MCF 10A (cell line): ENCODE measurements around the gene ABHD2. TPM values are rescaled to one million over a fixed set of nuclear protein-coding genes. Genes with fewer than 3 reads are reported as not detected.

Experiments
- BruUV-seq: library from RNA; stranded (reverse); fragments of 400-500 nt; replicated peaks from 2 replicates; lab custom pipeline; 2021; lab: Mats Ljungman, UMichigan
- CTCF ChIA-PET: fragments of 300-600 bp; sonication (Branson Sonifier 250); formaldehyde crosslinking; extraction: SDS; loops from one replicate; lab custom pipeline; 2021; ENCODE audit warnings: antibody characterized with exemption, inconsistent platforms; lab: Yijun Ruan, JAX
- POLR2A ChIA-PET: fragments of 300-600, 350-650 bp; sonication (Branson Sonifier 250); formaldehyde crosslinking; extraction: SDS; loops from one replicate; lab custom pipeline; 2020; ENCODE audit warnings: antibody characterized with exemption, inconsistent platforms; lab: Yijun Ruan, JAX
- DNase-seq: peaks from one replicate; pipeline ENCODE4 v3.0.0-alpha.2; 2018; ENCODE audit not compliant: unreplicated experiment
- H3K27ac Mint-ChIP-seq: one replicate; pipeline ENCODE4 v1.8.0; 2022; ENCODE audit warnings: mild to moderate bottlenecking, low read depth, mixed read lengths; ENCODE audit not compliant: unreplicated experiment
- H3K27me3 Mint-ChIP-seq: one replicate; pipeline ENCODE4 v1.8.0; 2022; ENCODE audit warnings: mixed read lengths; ENCODE audit not compliant: insufficient read depth, unreplicated experiment
- H3K36me3 Mint-ChIP-seq: one replicate; pipeline ENCODE4 v1.8.0; 2022; ENCODE audit warnings: mild to moderate bottlenecking, moderate library complexity, mixed read lengths; ENCODE audit not compliant: insufficient read depth, unreplicated experiment
- H3K4me1 Mint-ChIP-seq: one replicate; pipeline ENCODE4 v1.8.0; 2022; ENCODE audit warnings: mixed read lengths; ENCODE audit not compliant: insufficient read depth, unreplicated experiment
- H3K4me3 Mint-ChIP-seq: one replicate; pipeline ENCODE4 v1.8.0; 2022; ENCODE audit warnings: mild to moderate bottlenecking, moderate library complexity, mixed read lengths; ENCODE audit not compliant: unreplicated experiment
- H3K9me3 Mint-ChIP-seq: one replicate; pipeline ENCODE4 v1.8.0; 2022; ENCODE audit warnings: mixed read lengths; ENCODE audit not compliant: unreplicated experiment
- intact Hi-C: fragments of 100-400 bp; cut with micrococcal nuclease; formaldehyde crosslinking; loops from 2 replicates; pipeline ENCODE4 v1.14.1; 2022
- total RNA-seq: library from RNA; stranded (reverse); gene quantifications from 2 replicates; pipeline ENCODE4 v1.2.3, GENCODE V29; 2022
- TF ChIP-seq, protein P1 (sequence below): fragments of 200-600 bp; IDR thresholded peaks from one replicate; pipeline ENCODE4 v1.8.0; 2022; ENCODE audit warnings: antibody characterized with exemption, mild to moderate bottlenecking; ENCODE audit not compliant: unreplicated experiment

The ABHD2 gene
- total RNA-seq, 1 experiment from 2014 or later, result 47.7 TPM

DNA sequence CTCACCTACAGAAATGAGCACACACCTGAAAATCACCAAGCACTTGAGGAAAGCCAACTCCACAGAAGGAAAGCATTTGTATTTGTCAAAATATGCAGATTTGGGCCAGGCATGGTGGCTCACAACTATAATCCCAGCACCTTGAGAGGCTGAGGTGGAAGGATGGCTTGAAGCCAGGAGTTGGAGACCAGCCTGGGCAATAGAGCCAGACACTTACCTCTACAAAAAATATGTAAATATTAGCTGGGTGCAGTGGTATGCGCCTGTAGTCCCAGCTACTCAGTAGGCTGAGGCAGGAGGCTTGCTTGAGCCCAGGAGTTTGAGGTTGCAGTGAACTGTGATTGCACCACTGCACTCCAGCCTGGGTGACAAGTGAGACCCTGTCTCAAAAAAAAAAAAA, 120.8 kb downstream of the ABHD2 start:
- DNase-seq, result no peak
- intact Hi-C loops, result no loop called here
- Mint-ChIP-seq H3K27ac (no peak overlapping the region), H3K4me1 (no peaks in the 10 kb centered on the region), H3K4me3 (no peak overlapping the region), H3K27me3 (no peaks in the 10 kb centered on the region), H3K9me3 (no peaks in the 10 kb centered on the region), H3K36me3 (no peaks in the 10 kb centered on the region)
- BruUV-seq, result no TSS peak
- ChIA-PET POLR2A (no interaction called here), CTCF (interaction anchor here (0.7 to 2.3 kb wide), 5 partner anchors 25 to 263 kb away, joined by 4 to 11 read pairs (median 4); no protein-coding TSS in a partner anchor)
- TF ChIP-seq, protein P1, sequence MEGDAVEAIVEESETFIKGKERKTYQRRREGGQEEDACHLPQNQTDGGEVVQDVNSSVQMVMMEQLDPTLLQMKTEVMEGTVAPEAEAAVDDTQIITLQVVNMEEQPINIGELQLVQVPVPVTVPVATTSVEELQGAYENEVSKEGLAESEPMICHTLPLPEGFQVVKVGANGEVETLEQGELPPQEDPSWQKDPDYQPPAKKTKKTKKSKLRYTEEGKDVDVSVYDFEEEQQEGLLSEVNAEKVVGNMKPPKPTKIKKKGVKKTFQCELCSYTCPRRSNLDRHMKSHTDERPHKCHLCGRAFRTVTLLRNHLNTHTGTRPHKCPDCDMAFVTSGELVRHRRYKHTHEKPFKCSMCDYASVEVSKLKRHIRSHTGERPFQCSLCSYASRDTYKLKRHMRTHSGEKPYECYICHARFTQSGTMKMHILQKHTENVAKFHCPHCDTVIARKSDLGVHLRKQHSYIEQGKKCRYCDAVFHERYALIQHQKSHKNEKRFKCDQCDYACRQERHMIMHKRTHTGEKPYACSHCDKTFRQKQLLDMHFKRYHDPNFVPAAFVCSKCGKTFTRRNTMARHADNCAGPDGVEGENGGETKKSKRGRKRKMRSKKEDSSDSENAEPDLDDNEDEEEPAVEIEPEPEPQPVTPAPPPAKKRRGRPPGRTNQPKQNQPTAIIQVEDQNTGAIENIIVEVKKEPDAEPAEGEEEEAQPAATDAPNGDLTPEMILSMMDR, result no peak

DNA sequence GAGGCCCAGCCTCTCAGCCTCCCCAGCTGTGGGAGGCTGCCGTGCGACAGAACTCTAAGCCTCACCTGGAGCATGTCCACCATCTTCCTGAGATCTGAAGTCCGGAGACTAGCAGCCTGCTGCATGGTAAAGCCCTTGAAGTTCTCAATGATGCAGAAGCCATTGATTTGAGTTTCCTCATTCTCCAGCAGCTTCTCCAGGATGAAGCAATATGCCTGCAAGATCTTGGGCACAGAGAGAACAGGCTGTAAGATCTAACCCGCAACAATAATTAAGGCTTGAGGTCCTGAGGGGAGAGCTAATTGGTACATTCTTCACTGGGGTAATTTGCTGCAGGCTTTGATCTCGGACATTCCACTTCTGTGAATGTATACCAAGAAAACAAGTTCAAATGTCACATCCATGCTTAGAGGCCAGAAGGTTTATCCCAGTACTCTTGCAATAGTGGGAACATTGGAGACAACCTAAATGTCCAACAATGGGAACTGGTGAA, 123.5 kb downstream of the ABHD2 start:
- no peaks in the 10 kb centered on the region for H3K4me1 Mint-ChIP-seq
- no peaks in the 10 kb centered on the region for H3K27me3 Mint-ChIP-seq
- BruUV-seq, result no TSS peak
- CTCF ChIA-PET, result interaction anchor here (0.6 to 0.9 kb wide), 2 partner anchors 137 to 147 kb away, joined by 3 to 7 read pairs; no protein-coding TSS in a partner anchor
- POLR2A ChIA-PET, result no interaction called here
- H3K27ac Mint-ChIP-seq, result no peak overlapping the region
- intact Hi-C loops, result no loop called here
- TF ChIP-seq, protein P1, result no peak
- H3K9me3 Mint-ChIP-seq, result no peaks in the 10 kb centered on the region
- H3K4me3 Mint-ChIP-seq, result no peak overlapping the region
- no peaks in the 10 kb centered on the region for H3K36me3 Mint-ChIP-seq
- DNase-seq, result no peak

DNA sequence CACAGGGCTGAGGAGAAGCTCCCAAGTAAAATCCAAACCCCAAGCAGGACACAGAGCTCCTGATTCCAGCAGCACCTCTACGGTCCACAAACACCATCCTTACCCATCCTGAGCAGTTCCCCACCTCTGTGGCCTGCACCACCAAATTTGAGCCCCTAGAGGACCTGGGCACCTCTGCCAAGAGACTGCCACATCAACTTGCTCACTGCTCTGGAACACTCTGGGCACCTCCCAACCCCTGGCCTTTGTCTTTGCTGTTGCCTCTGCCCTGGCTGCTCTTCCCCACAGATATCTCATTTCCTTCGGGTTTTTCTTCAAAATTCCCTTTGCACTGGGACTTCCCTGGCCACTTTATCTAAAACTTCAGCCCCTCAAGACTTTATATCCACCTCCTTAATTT, 127.4 kb downstream of the ABHD2 start:
- intact Hi-C loops, result no loop called here
- CTCF ChIA-PET, result interaction anchor here (0.5 to 7.3 kb wide), 4 partner anchors 10 to 328 kb away, joined by 3 to 63 read pairs (median 4); no protein-coding TSS in a partner anchor
- Mint-ChIP-seq H3K27me3 (no peaks in the 10 kb centered on the region), H3K9me3 (no peaks in the 10 kb centered on the region), H3K36me3 (no peaks in the 10 kb centered on the region), H3K4me1 (no peaks in the 10 kb centered on the region), H3K27ac (no peak overlapping the region), H3K4me3 (no peak overlapping the region)
- POLR2A ChIA-PET, result no interaction called here
- TF ChIP-seq, protein P1, result no peak
- no peak for DNase-seq
- no TSS peak for BruUV-seq

DNA sequence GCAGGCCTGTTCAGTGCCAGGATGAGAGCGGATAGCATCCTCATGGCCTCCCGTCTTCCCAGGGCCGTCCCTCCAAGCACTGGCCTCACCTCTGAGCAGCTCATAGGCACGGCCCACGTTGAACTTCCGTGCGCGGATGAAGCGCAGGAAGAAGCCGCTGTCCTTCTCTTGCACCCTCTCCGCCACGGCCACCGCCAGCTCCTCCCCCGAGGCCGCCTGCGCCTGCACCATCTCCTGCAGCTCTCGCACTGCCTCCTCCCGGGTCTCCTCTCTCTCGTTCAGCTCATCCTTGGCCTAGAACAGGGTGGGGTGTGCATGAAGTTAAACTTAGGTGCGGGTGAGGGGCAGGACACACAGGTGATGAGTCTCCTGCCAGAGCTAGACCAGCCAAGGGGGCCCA, 128.8 kb downstream of the ABHD2 start:
- POLR2A ChIA-PET, result interaction anchor here (1.2 kb wide), 1 partner anchor 28 kb away, joined by 3 read pairs; no protein-coding TSS in a partner anchor
- intact Hi-C loops, result no loop called here
- BruUV-seq, result no TSS peak
- Mint-ChIP-seq H3K4me3 (no peak overlapping the region), H3K4me1 (no peaks in the 10 kb centered on the region), H3K36me3 (no peaks in the 10 kb centered on the region), H3K27ac (no peak overlapping the region), H3K9me3 (no peaks in the 10 kb centered on the region), H3K27me3 (no peaks in the 10 kb centered on the region)
- TF ChIP-seq, protein P1, result no peak
- DNase-seq, result no peak
- CTCF ChIA-PET, result interaction anchor here (1.0 to 7.3 kb wide), 2 partner anchors 11 to 39 kb away, joined by 5 to 63 read pairs; no protein-coding TSS in a partner anchor
